H9 (cell line): ENCODE data around the gene SERPIND1. TPM values are rescaled to one million over a fixed set of nuclear protein-coding genes. Genes with fewer than 3 reads are reported as not detected.

ENCODE experiments used
- DNase-seq: peaks from one replicate; pipeline ENCODE4 v3.0.0-alpha.2; 2017
- H2AFZ ChIP-seq: one replicate; pipeline ENCODE4 v1.6.1; 2013; ENCODE audit warnings: mild to moderate bottlenecking, low read length, control low read depth, moderate library complexity
- H2AK5ac ChIP-seq: 2 replicates; pipeline ENCODE4 v1.6.1; 2013; ENCODE audit warnings: low read length, control low read depth, mixed read lengths; ENCODE audit not compliant: insufficient read length
- H2BK120ac ChIP-seq: one replicate; pipeline ENCODE4 v1.6.1; 2013; ENCODE audit warnings: low read depth, mild to moderate bottlenecking, low read length, control low read depth, inconsistent platforms; ENCODE audit not compliant: poor library complexity, severe bottlenecking
- H2BK12ac ChIP-seq: 2 replicates; pipeline ENCODE4 v1.6.1; 2013; ENCODE audit warnings: low read length, control low read depth, mixed read lengths, low read depth; ENCODE audit not compliant: insufficient read length
- H2BK15ac ChIP-seq: 2 replicates; pipeline ENCODE4 v1.6.1; 2013; ENCODE audit warnings: low read depth, low read length, control low read depth
- H2BK20ac ChIP-seq: one replicate; pipeline ENCODE4 v1.6.1; 2013; ENCODE audit warnings: low read depth, mild to moderate bottlenecking, low read length, control low read depth, inconsistent platforms; ENCODE audit not compliant: poor library complexity, severe bottlenecking
- H2BK5ac ChIP-seq: 2 replicates; pipeline ENCODE4 v1.6.1; 2013; ENCODE audit warnings: low read length, control low read depth, mixed read lengths; ENCODE audit not compliant: insufficient read length
- H3K14ac ChIP-seq: 2 replicates; pipeline ENCODE4 v1.6.1; 2013; ENCODE audit warnings: low read length, control low read depth; ENCODE audit not compliant: insufficient read depth
- H3K18ac ChIP-seq: 2 replicates; pipeline ENCODE4 v1.6.1; 2013; ENCODE audit warnings: low read depth, mild to moderate bottlenecking, mixed read lengths, low read length, control low read depth; ENCODE audit not compliant: insufficient read length
- H3K23ac ChIP-seq: 2 replicates; pipeline ENCODE4 v1.6.1; 2013; ENCODE audit warnings: low read length, control low read depth, mixed read lengths, low read depth; ENCODE audit not compliant: insufficient read length
- H3K23me2 ChIP-seq: 2 replicates; pipeline ENCODE4 v1.6.1; 2013; ENCODE audit warnings: low read depth, mild to moderate bottlenecking, mixed read lengths, low read length, control low read depth; ENCODE audit not compliant: insufficient read length, poor library complexity, severe bottlenecking
- H3K27ac ChIP-seq: 2 replicates; pipeline ENCODE4 v1.5.1; 2013; ENCODE audit warnings: low read length, control low read depth, mixed read lengths, low read depth; ENCODE audit not compliant: insufficient read length
- H3K27me3 ChIP-seq: 2 replicates; pipeline ENCODE4 v1.6.1; 2013; ENCODE audit warnings: low read length, control low read depth, inconsistent platforms; ENCODE audit not compliant: insufficient read depth
- H3K4ac ChIP-seq: 2 replicates; pipeline ENCODE4 v1.6.1; 2013; ENCODE audit warnings: low read depth, mild to moderate bottlenecking, control low read depth, inconsistent platforms, low read length, moderate library complexity
- H3K4me1 ChIP-seq: 2 replicates; pipeline ENCODE4 v1.6.1; 2013; ENCODE audit warnings: low read length, control low read depth, inconsistent platforms; ENCODE audit not compliant: insufficient read depth
- H3K4me2 ChIP-seq: 2 replicates; pipeline ENCODE4 v1.6.1; 2013; ENCODE audit warnings: low read length, control low read depth, mixed read lengths; ENCODE audit not compliant: insufficient read length, insufficient read depth
- H3K56ac ChIP-seq: 2 replicates; pipeline ENCODE4 v1.6.1; 2013; ENCODE audit warnings: low read depth, mild to moderate bottlenecking, mixed read lengths, low read length, control low read depth; ENCODE audit not compliant: insufficient read length
- H3K79me1 ChIP-seq: 2 replicates; pipeline ENCODE4 v1.6.1; 2013; ENCODE audit warnings: low read depth, mild to moderate bottlenecking, moderate library complexity, low read length, control low read depth, inconsistent platforms; ENCODE audit not compliant: insufficient read depth, poor library complexity, severe bottlenecking
- H3K79me2 ChIP-seq: 2 replicates; pipeline ENCODE4 v1.6.1; 2013; ENCODE audit warnings: low read length, control low read depth, inconsistent platforms; ENCODE audit not compliant: insufficient read depth
- H3K9ac ChIP-seq: 2 replicates; pipeline ENCODE4 v1.6.1; 2013; ENCODE audit warnings: low read length, control low read depth, mixed read lengths; ENCODE audit not compliant: insufficient read length; ENCODE audit errors: extremely low read depth
- H3K9me3 ChIP-seq: one replicate; pipeline ENCODE4 v1.6.1; 2013; ENCODE audit warnings: low read depth, low read length, inconsistent platforms; ENCODE audit not compliant: control insufficient read depth
- H3T11ph ChIP-seq: one replicate; pipeline ENCODE4 v1.6.1; 2013; ENCODE audit warnings: mild to moderate bottlenecking, low read length, control low read depth, inconsistent platforms
- H4K20me1 ChIP-seq: one replicate; pipeline ENCODE4 v1.6.1; 2013; ENCODE audit not compliant: control insufficient read depth, insufficient read length, insufficient read depth
- H4K5ac ChIP-seq: 2 replicates; pipeline ENCODE4 v1.6.1; 2013; ENCODE audit warnings: low read depth, mild to moderate bottlenecking, mixed read lengths, low read length, control low read depth; ENCODE audit not compliant: insufficient read length
- H4K8ac ChIP-seq: replicated peaks from 2 replicates; pipeline ENCODE4 v1.6.1; 2013; ENCODE audit warnings: low read length, control low read depth, mixed read lengths, low read depth; ENCODE audit not compliant: insufficient read length
- H4K91ac ChIP-seq: 2 replicates; pipeline ENCODE4 v1.6.1; 2013; ENCODE audit warnings: low read depth, mild to moderate bottlenecking, moderate library complexity, mixed read lengths, low read length, control low read depth; ENCODE audit not compliant: insufficient read length
- H3K27ac Mint-ChIP-seq, 3 experiments: 2 replicates in 2 of 3; 3 replicates in 1 of 3; pipeline ENCODE4 v1.8.0; 2020 to 2021; ENCODE audit warnings: mixed read lengths in 3 of 3, mild to moderate bottlenecking in 1 of 3, moderate library complexity in 1 of 3
- H3K27me3 Mint-ChIP-seq: 2 replicates; pipeline ENCODE4 v1.8.0; 2021; ENCODE audit warnings: low read depth, mild to moderate bottlenecking, moderate library complexity, mixed read lengths
- H3K36me3 Mint-ChIP-seq, 3 experiments: 2 replicates in 2 of 3; 3 replicates in 1 of 3; pipeline ENCODE4 v1.8.0; 2020 to 2021; ENCODE audit warnings: low read depth in 3 of 3, mixed read lengths in 3 of 3; ENCODE audit not compliant: insufficient read depth in 1 of 3
- H3K4me1 Mint-ChIP-seq, 2 experiments: 2 replicates each; pipeline ENCODE4 v1.8.0; 2020; ENCODE audit warnings: mixed read lengths in 2 of 2
- H3K4me3 Mint-ChIP-seq, 2 experiments: 2 replicates in 1 of 2; 3 replicates in 1 of 2; pipeline ENCODE4 v1.8.0; 2020 to 2021; ENCODE audit warnings: mild to moderate bottlenecking in 2 of 2, mixed read lengths in 2 of 2, moderate library complexity in 1 of 2
- H3K9me3 Mint-ChIP-seq, 2 experiments: 2 replicates in 1 of 2; 3 replicates in 1 of 2; pipeline ENCODE4 v1.8.0; 2020; ENCODE audit warnings: mild to moderate bottlenecking in 2 of 2, mixed read lengths in 2 of 2, moderate library complexity in 1 of 2
- CTCF ChIP-seq: fragments of 200-600 bp; sonication (generic); conservative IDR thresholded peaks from 3 replicates; pipeline ENCODE4 v1.8.0; 2021; ENCODE audit warnings: antibody characterized with exemption, mild to moderate bottlenecking
- WGBS: extraction: QIAGEN DNeasy Blood & Tissue Kit; methylation state at CpG from one replicate; pipeline ENCODE4 v1.1.7; 2013; ENCODE audit warnings: missing lambda C conversion rate, low lambda C conversion rate, mixed read lengths; ENCODE audit not compliant: insufficient read length; ENCODE audit errors: extremely low coverage; 5-methylcytosine and 5-hydroxymethylcytosine counted together
- total RNA-seq: library from RNA; stranded (reverse); gene quantifications from 2 replicates; pipeline ENCODE4 v1.2.1, GENCODE V29; 2021

The SERPIND1 gene
- total RNA-seq, 1 experiment from 2014 or later: not detected

DNA sequence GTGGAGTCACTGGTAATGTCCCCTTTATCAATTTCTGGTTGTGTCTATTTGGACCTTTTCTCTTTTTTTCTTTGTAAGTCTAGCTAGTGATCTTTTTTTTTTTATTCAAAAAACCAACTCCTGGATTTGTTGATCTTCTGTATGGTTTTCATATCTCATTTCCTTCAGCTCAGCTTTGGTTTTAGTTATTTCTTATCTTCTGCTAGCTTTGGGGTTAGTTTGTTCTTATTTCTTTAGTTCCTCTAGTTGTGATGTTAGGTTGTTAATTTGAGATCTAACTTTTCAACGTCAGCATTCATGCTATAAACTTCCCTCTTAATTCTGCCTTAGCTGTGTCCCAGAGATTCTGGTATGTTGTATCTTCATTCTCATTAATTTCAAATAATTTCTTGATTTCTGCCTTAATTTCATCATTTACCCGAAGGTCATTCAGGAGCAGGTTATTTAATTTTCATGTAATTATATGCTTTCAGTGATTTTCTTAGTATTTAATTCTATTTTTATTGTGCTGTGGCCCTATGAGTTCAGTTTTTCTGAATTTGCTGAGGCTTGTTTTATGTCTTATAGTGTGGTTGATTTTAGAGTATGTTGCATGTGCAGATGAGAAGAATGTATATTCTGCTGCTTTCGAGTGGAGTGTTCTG lies 55.7 kb downstream of the SERPIND1 start:
- Histone ChIP-seq H3K14ac (no peak overlapping the region), H2BK12ac (no peak overlapping the region), H3K79me1 (no peaks in the 10 kb centered on the region), H3K23me2 (no peaks in the 10 kb centered on the region), H3K4me2 (no peak overlapping the region), H3K4ac (no peak overlapping the region), H3K9ac (no peak overlapping the region), H4K91ac (no peak overlapping the region), H3T11ph (no peak overlapping the region), H3K56ac (no peak overlapping the region), H2BK20ac (no peak overlapping the region), H3K79me2 (no peaks in the 10 kb centered on the region), H4K5ac (no peak overlapping the region), H2AFZ (no peak overlapping the region), H3K27ac (no peak overlapping the region), H2BK5ac (no peak overlapping the region), H3K27me3 (no peaks in the 10 kb centered on the region), H2BK15ac (no peak overlapping the region), H2BK120ac (no peak overlapping the region), H3K4me1 (no peaks in the 10 kb centered on the region), H3K9me3 (no peaks in the 10 kb centered on the region), H2AK5ac (no peak overlapping the region), H4K20me1 (no peaks in the 10 kb centered on the region), H3K23ac (no peak overlapping the region), H3K18ac (no peak overlapping the region), H4K8ac (no peak overlapping the region)
- Mint-ChIP-seq H3K27ac (no peak overlapping the region), H3K36me3 (peaks cover 0 to 64% (median 8%) of the 10 kb centered on the region in 3 experiments; a peak in 5 of 7 replicates), H3K4me1 (peaks cover 9 to 11% of the 10 kb centered on the region in 2 experiments), H3K9me3 (no peaks in the 10 kb centered on the region), H3K27me3 (no peaks in the 10 kb centered on the region), H3K4me3 (no peak overlapping the region)
- no peak for TF ChIP-seq CTCF
- WGBS: no CpG with 5 or more reads among the region's 3 CpGs
- DNase-seq: no peak
